H1 (cell line): ENCODE data around the gene CYGB.

Experiments
- USF2 ChIP-seq: IDR thresholded peaks from 2 replicates; pipeline ENCODE4 v1.6.1; 2011; ENCODE audit warnings: low read length, improper control_type of control experiment
- ZNF274 ChIP-seq: IDR thresholded peaks from 2 replicates; pipeline ENCODE4 v1.7.0; 2012; ENCODE audit warnings: low read length, borderline replicate concordance; ENCODE audit errors: extremely low read depth

- TF ChIP-seq USF2 (no peak), ZNF274 (no peak)
These were observed 810 bp downstream of the CYGB start for GRCh38 chr17:76536511-76537287.
